Fibroblast of villous mesenchyme (primary cell): ENCODE results near the gene ZNF383. TPM values are rescaled to one million over a fixed set of nuclear protein-coding genes. Genes with fewer than 3 reads are reported as not detected.
"Not testable (repeated sequence)": the region's sequence is repeated elsewhere in the genome, so short reads cannot be mapped to it uniquely, and the experiment has no call there.

ENCODE experiments used
- DNase-seq: peaks from one replicate; pipeline ENCODE4 v3.0.0-alpha.2; 2010; ENCODE audit warnings: low read depth
- H3K4me3 ChIP-seq: 2 replicates; pipeline ENCODE4 v1.5.1; 2011; ENCODE audit warnings: low read depth, mild to moderate bottlenecking, low read length
- total RNA-seq: library from RNA; depleted of rRNA; stranded (reverse); fragments of >200 nt; gene quantifications from 2 replicates; pipeline ENCODE4 v1.2.3, GENCODE V29; 2012

ZNF383 gene
- total RNA-seq, 1 donor, result 5.2 TPM

- not testable (repeated sequence) for DNase-seq, H3K4me3 ChIP-seq
Measured at GRCh38 chr19:37292998-37293939, 75.3 kb downstream of the ZNF383 start.

GRCh38 chr19:37294246-37294645 is 76.2 kb downstream of the ZNF383 start:
- not testable (repeated sequence) for DNase-seq, H3K4me3 ChIP-seq

Other genes with a start within 250 kb of the ZNF383 start
- 4.8 and 8.2 TPM in 2 replicates for gene ZNF420, start 139.8 kb upstream of the ZNF383 start, total RNA-seq
- gene ZNF585A, start 45.5 kb upstream of the ZNF383 start, total RNA-seq, result 7.8 and 10.0 TPM in 2 replicates
- 14.7 and 17.7 TPM in 2 replicates for gene ZNF585B, start 7.7 kb upstream of the ZNF383 start, total RNA-seq
- 3.9 and 5.6 TPM in 2 replicates for gene ZNF527, start 152.9 kb downstream of the ZNF383 start, total RNA-seq
- 6.1 and 8.2 TPM in 2 replicates for gene ZNF569, start 249.2 kb downstream of the ZNF383 start, total RNA-seq